ENCODE results near the gene ATAD1. TPM values are rescaled to one million over a fixed set of nuclear protein-coding genes. Genes with fewer than 3 reads are reported as not detected.
"Not testable (repeated sequence)": the region's sequence is repeated elsewhere in the genome, so short reads cannot be mapped to it uniquely, and the experiment has no call there.

The ATAD1 gene
- total RNA-seq, 2 experiments from 2014 or later: 44.4 to 50.4 TPM

GRCh38 chr10:87842776-87843497, 24.9 kb upstream of the ATAD1 start:
- peaks cover 3% of the 10 kb centered on the region for H3K36me3 Mint-ChIP-seq
- H3K9me3 Mint-ChIP-seq (ENCODE audit: low read depth): no peaks in the 10 kb centered on the region
- DNase-seq (no peak), ATAC-seq (no peak)
- peaks cover 20% of the 10 kb centered on the region for H3K4me1 Mint-ChIP-seq
- CTCF ChIA-PET: interaction anchor here (0.7 kb wide), 1 partner anchor 577 kb away, joined by 3 read pairs; no protein-coding TSS in a partner anchor
- peak overlapping the region; percentile 52 for H3K27ac Mint-ChIP-seq
- H3K27me3 Mint-ChIP-seq: no peaks in the 10 kb centered on the region
- H3K4me3 Mint-ChIP-seq: no peak overlapping the region

DNA sequence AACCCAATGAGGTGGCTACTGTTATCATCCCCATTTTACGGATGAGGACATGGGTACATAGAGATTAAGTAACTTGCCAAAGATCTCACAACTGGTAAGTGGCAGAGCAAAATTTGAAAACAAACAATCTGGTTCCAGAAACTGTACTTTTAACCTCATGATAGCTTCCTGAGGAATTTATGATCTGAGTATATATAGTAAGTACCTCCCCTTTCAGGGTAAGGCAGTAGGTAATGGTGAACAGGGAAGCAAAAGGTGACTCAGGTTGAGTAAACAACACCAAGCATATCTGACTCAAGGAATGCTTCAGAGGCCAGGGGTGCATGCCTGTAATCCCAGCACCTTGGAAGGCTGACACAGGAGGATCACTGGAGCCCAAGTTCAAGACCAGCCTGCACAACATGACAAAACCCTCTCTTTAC, 24.2 kb upstream of the ATAD1 start:
- CTCF ChIA-PET: interaction anchor here (0.7 kb wide), 1 partner anchor 578 kb away, joined by 3 read pairs; no protein-coding TSS in a partner anchor

DNA sequence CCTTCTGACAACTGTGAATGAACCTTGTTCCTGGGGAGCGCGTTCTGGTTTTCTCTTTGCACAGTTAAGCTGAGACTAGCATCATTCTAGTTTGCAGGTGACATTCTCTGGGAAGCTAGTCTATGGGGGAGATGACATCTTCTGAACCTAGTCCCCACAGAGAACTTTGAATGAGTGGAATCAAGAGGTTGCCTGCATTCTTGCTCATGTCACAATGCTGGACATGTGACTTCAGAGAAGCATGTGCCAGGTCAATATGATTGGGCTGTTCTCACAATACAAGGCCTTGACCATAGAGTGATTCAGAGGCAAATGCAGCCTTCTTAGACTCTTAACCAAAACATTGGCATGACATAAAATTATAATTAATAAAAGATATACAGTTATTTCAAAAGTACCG, 23.2 kb upstream of the ATAD1 start:
- DNase-seq: no peak
- H3K4me1 Mint-ChIP-seq: peaks cover 21% of the 10 kb centered on the region
- no peak overlapping the region for H3K27ac Mint-ChIP-seq
- ATAC-seq: no peak
- no peak overlapping the region for H3K4me3 Mint-ChIP-seq
- peaks cover 9% of the 10 kb centered on the region for H3K36me3 Mint-ChIP-seq
- no peaks in the 10 kb centered on the region for H3K9me3 Mint-ChIP-seq (ENCODE audit: low read depth)
- H3K27me3 Mint-ChIP-seq: peaks cover 2% of the 10 kb centered on the region
- CTCF ChIA-PET: interaction anchor here (0.7 kb wide), 1 partner anchor 613 kb away, joined by 3 read pairs; no protein-coding TSS in a partner anchor

More for the DNA sequence above, 24.2 kb upstream of the ATAD1 start:
- ATAC-seq: no peak
- no peaks in the 10 kb centered on the region for H3K27me3 Mint-ChIP-seq
- peaks cover 20% of the 10 kb centered on the region for H3K4me1 Mint-ChIP-seq
- H3K9me3 Mint-ChIP-seq (ENCODE audit: low read depth): no peaks in the 10 kb centered on the region
- DNase-seq: no peak
- peaks cover 6% of the 10 kb centered on the region for H3K36me3 Mint-ChIP-seq
- H3K4me3 Mint-ChIP-seq: no peak overlapping the region
- no peak overlapping the region for H3K27ac Mint-ChIP-seq

- H3K4me3 Mint-ChIP-seq: no peak overlapping the region
- peaks cover 4% of the 10 kb centered on the region for H3K27me3 Mint-ChIP-seq
- ATAC-seq (no peak), DNase-seq (no peak)
- CTCF ChIA-PET: interaction anchor here (0.6 to 0.7 kb wide), 3 partner anchors 12 to 1775 kb away, joined by 3 to 5 read pairs (median 4); no protein-coding TSS in a partner anchor
- peaks cover 10% of the 10 kb centered on the region for H3K4me1 Mint-ChIP-seq
- H3K36me3 Mint-ChIP-seq: peaks cover 12% of the 10 kb centered on the region
- no peak overlapping the region for H3K27ac Mint-ChIP-seq
- no peaks in the 10 kb centered on the region for H3K9me3 Mint-ChIP-seq (ENCODE audit: low read depth)
These were observed 20.6 kb upstream of the ATAD1 start for GRCh38 chr10:87838650-87839049.

- H3K4me1 Mint-ChIP-seq: peaks cover 6% of the 10 kb centered on the region
- H3K4me3 Mint-ChIP-seq: no peak overlapping the region
- no peak for DNase-seq
- ATAC-seq: no peak
- H3K9me3 Mint-ChIP-seq (ENCODE audit: low read depth): no peaks in the 10 kb centered on the region
- no peak overlapping the region for H3K27ac Mint-ChIP-seq
- H3K27me3 Mint-ChIP-seq: peaks cover 4% of the 10 kb centered on the region
- peaks cover 12% of the 10 kb centered on the region for H3K36me3 Mint-ChIP-seq
- CTCF ChIA-PET: no interaction called here
These were observed 19.4 kb upstream of the ATAD1 start for GRCh38 chr10:87837445-87837844.

GRCh38 chr10:87836098-87836497, 18.1 kb upstream of the ATAD1 start:
- peaks cover 2% of the 10 kb centered on the region for H3K4me1 Mint-ChIP-seq
- no peaks in the 10 kb centered on the region for H3K9me3 Mint-ChIP-seq (ENCODE audit: low read depth)
- DNase-seq (no peak), ATAC-seq (no peak)
- H3K4me3 Mint-ChIP-seq: no peak overlapping the region
- peaks cover 9% of the 10 kb centered on the region for H3K36me3 Mint-ChIP-seq
- H3K27me3 Mint-ChIP-seq: peaks cover 4% of the 10 kb centered on the region
- H3K27ac Mint-ChIP-seq: no peak overlapping the region
- CTCF ChIA-PET: no interaction called here

- peak; percentile 30 for ATAC-seq
- Mint-ChIP-seq H3K4me3 (no peak overlapping the region), H3K4me1 (peaks cover 30% of the 10 kb centered on the region), H3K27me3 (no peaks in the 10 kb centered on the region), H3K36me3 (peaks cover 3% of the 10 kb centered on the region), H3K9me3 (ENCODE audit: low read depth) (no peaks in the 10 kb centered on the region), H3K27ac (no peak overlapping the region)
- CTCF ChIA-PET: interaction anchor here (2.5 kb wide), 1 partner anchor 16 kb away, joined by 7 read pairs; no protein-coding TSS in a partner anchor
- DNase-seq: no peak
These were observed 12.1 kb upstream of the ATAD1 start for GRCh38 chr10:87829986-87830729.

GRCh38 chr10:87829051-87829450, 11.0 kb upstream of the ATAD1 start:
- peaks cover 30% of the 10 kb centered on the region for H3K4me1 Mint-ChIP-seq
- ATAC-seq; H3K36me3 Mint-ChIP-seq; H3K27me3 Mint-ChIP-seq; H3K4me3 Mint-ChIP-seq; CTCF ChIA-PET; H3K9me3 Mint-ChIP-seq (ENCODE audit: low read depth); DNase-seq; H3K27ac Mint-ChIP-seq: not testable (repeated sequence)

DNA sequence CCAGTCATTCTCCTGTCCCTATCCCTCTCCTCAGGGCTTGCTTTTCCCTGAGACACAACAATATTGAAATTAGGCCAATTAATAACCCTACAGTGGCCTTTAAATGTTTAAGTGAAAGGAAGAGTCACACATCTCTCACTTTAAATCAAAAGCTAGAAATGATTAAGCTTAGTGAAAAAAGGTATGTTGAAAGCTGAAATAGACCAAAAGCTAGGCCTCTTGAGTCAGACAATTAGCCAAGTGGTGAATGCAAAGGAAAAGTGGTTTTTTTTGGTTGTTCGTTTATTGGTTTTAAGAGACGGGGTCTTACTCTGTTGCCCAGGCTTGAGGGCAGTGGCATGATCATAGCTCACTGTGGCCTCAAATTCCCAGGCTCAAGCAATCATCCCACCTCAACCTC, 9.7 kb upstream of the ATAD1 start:
- DNase-seq: no peak
- H3K36me3 Mint-ChIP-seq: peaks cover 3% of the 10 kb centered on the region

GRCh38 chr10:87826653-87827052, 8.6 kb upstream of the ATAD1 start:
- H3K4me3 Mint-ChIP-seq: no peak overlapping the region
- no peaks in the 10 kb centered on the region for H3K9me3 Mint-ChIP-seq (ENCODE audit: low read depth)
- H3K36me3 Mint-ChIP-seq: peaks cover 3% of the 10 kb centered on the region
- H3K27me3 Mint-ChIP-seq: no peaks in the 10 kb centered on the region
- peaks cover 30% of the 10 kb centered on the region for H3K4me1 Mint-ChIP-seq
- CTCF ChIA-PET: no interaction called here
- DNase-seq (no peak), ATAC-seq (no peak)
- no peak overlapping the region for H3K27ac Mint-ChIP-seq

More for the DNA sequence above, 9.7 kb upstream of the ATAD1 start:
- no peak overlapping the region for H3K4me3 Mint-ChIP-seq
- CTCF ChIA-PET: interaction anchor here (1.0 kb wide), 1 partner anchor 9 kb away, joined by 4 read pairs; the partner anchor contains the start of gene ATAD1
- no peak overlapping the region for H3K27ac Mint-ChIP-seq
- no peaks in the 10 kb centered on the region for H3K9me3 Mint-ChIP-seq (ENCODE audit: low read depth)
- peaks cover 30% of the 10 kb centered on the region for H3K4me1 Mint-ChIP-seq
- no peak for ATAC-seq
- H3K27me3 Mint-ChIP-seq: no peaks in the 10 kb centered on the region

DNA sequence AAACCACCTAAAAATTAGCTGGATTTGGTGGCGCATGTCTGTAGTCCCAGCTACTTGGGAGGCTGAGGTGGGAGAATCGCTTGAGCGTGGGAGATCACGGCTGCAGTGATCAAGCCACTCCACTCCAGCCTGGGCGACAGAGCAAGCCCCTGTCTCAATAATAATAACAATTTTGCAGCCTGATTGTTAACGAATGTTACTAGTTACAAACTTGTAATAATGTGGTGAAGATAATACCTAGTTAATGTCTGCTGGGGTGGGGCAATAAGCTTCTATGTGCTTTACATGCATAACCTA, 1.2 kb upstream of the ATAD1 start:
- CTCF ChIA-PET: interaction anchor here (1.0 to 1.9 kb wide), 5 partner anchors 8 to 47 kb away, joined by 3 to 5 read pairs (median 3); no protein-coding TSS in a partner anchor
- no peak overlapping the region for H3K27ac Mint-ChIP-seq
- peaks cover 27% of the 10 kb centered on the region for H3K4me1 Mint-ChIP-seq
- DNase-seq (no peak), ATAC-seq (no peak)
- H3K4me3 Mint-ChIP-seq: peak overlapping the region; percentile 41
- H3K27me3 Mint-ChIP-seq: no peaks in the 10 kb centered on the region
- H3K9me3 Mint-ChIP-seq (ENCODE audit: low read depth): no peaks in the 10 kb centered on the region
- H3K36me3 Mint-ChIP-seq: peaks cover 5% of the 10 kb centered on the region

- Mint-ChIP-seq H3K36me3 (peaks cover 7% of the 10 kb centered on the region), H3K27ac (peak overlapping the region; percentile 89), H3K27me3 (no peaks in the 10 kb centered on the region), H3K9me3 (ENCODE audit: low read depth) (no peaks in the 10 kb centered on the region), H3K4me3 (peak overlapping the region; percentile 81), H3K4me1 (peaks cover 29% of the 10 kb centered on the region)
- CTCF ChIA-PET: interaction anchor here (0.6 to 1.9 kb wide), 12 partner anchors 9 to 746 kb away, joined by 3 to 12 read pairs (median 3); partner anchors contain the start of genes KLLN and PTEN
- DNase-seq (peak; percentile 79), ATAC-seq (peak; percentile 58)
These were observed 671 bp upstream of the ATAD1 start for GRCh38 chr10:87818505-87819288.
